HG02571 (cell line): Measurements from ENCODE around the gene MYL12B.
A peak's percentile ranks its signal among the peaks of the same experiment; 100 is the strongest.
"Not testable (repeated sequence)": the region's sequence is repeated elsewhere in the genome, so short reads cannot be mapped to it uniquely, and the experiment has no call there.

Experiments used
- ATAC-seq: cut with Tn5 transposase; IDR thresholded peaks from one replicate; pipeline ENCODE4 v1.9.1; 2021; ENCODE audit warnings: mild to moderate bottlenecking, moderate library complexity; ENCODE audit not compliant: unreplicated experiment

The MYL12B gene

GRCh38 chr18:3260995-3261372 is 949 bp upstream of the MYL12B start:
- no peak for ATAC-seq

DNA sequence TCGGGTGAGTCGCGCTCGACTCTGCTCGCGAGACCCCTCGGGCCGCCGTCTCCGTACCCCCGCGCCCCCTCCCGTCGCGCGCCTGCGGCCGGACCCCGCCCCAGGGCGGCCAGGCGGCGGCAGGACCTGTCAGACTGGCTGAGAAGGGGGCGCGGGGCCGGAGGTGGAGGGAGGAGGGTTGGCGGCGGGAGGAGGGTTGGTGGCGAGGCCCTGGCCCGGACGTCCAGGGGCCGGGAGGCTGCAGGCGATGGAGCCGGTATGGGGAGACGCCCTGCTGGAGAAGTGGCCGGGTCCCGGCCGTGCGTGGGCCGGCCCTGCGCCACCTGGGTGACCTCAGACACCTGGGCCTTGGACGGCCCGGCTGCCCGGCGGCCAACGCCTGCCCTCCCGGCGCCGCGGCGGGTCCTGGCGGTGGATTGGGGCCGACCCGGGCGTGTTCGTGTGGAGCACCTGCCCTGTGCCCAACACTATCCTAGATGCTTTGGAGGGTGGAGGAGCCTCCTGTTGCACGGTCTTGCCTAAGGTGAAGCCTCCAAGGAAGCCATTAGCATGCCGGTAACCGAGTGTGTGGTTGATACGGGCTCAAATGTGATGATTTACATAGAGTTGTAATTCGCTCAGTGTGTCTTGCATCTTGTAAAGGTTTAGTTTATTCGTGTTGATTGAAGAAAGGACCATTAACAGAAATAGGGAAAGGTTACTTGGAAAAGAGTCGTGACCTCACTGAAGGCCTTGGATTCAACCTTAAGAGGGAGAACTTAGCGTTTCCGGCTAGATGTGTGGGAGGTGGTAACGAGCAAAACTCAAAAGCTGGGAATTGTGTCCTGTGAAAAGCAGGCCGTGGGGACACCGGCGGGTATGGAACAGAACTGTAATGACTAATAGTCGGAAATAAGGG is 550 bp downstream of the MYL12B start:
- peak; percentile 38 for ATAC-seq

DNA sequence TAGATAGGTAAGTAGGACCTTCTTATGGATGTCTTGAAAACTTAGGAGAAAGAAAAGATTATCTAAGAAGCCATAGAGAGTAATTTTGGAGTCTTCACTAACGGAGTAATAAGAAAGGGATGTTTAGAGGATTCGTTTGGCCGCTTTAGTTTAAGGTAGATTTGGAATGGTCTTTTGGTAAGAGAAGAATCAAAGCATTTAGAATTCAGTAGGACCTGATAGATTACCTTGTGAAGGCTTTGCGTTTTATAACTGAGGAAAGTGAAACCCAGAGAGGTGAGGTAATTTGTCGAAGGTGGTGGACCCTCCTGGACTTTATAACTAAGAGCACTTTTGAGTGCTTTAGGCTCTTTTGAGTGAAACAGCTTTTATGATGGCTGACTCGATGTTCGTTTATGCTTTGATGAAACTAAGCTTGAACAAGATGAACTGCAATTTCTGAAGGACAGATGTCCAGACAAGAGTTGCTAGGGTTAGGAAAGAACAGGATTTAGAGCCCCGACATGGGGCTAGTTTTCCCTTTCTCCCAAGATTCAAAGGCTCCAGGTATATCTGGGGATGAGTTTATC is 1.3 kb downstream of the MYL12B start:
- no peak for ATAC-seq

GRCh38 chr18:3264362-3264761 is 2.4 kb downstream of the MYL12B start:
- no peak for ATAC-seq

DNA sequence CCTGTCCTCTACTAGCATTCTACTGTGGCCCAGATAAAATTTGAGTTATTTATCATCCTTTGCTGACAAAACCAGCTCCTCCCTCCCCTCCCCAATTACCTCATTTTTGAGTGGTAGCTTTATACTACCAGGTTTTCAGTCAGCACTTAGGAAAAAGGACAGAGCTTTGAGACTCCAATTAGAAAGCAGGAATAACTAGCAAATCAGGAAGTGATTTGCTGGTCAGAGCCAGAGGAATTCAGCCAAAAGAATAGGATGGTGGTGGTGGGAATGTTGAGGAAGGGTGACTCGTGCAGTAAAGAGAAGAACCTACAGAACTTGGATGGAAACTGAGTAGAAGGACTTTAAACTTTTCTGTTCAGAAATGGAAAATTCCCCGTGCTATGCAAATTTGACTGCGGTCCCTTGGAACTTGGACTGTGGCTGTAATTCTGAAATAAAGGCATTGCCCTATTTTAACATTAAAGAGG is 3.7 kb downstream of the MYL12B start:
- no peak for ATAC-seq

- no peak for ATAC-seq
Measured at GRCh38 chr18:3266062-3266608, 4.2 kb downstream of the MYL12B start.

DNA sequence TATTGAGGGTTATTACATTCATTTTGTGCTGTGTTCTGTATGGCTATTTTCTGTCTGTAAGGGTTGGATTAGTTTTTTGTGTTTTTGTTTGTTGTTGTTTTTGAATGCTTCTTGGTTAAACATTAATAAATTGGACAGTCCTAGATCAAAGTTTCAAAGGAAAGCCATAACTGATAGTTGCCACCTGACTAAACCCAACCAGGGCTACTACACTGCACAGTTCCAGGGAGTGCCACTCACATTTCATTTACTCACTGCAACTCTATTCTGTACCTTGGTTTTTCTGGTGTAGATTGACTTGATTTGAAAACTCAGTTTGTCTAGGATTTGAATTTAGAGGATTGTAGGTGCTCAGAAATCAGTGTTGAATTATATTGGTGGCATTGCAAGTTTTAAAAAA is 6.4 kb downstream of the MYL12B start:
- no peak for ATAC-seq

DNA sequence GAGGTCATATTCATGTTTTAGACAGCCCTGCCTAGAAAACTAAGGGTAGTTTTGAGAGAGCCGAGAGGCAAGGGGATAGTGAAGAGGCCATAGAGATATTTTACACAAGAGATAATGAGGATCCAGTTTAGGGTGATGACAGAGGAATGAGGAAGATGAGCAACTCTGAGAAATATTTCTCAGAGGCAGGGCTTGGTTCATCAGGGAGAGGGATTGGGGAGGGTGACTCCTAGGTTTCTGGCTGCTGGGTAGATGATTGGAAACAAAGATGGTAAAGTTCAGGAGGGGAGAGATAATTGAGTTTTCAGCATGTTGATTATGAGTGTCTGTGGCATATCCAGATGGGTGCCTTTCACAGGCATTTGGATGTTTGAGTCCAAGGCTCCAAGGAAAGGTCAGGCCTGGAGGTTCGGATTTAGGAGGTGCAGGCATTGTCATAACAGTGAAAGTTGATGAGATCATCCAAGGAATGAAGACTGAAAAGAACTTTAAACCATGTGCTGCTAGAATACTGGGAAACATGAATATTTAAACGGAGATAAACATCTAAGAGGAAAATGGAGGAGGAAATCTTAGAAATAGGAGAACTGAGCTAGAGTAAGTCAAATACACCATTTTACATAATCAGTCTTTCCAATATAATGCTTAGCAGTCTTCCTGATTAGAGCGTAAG is 7.4 kb downstream of the MYL12B start:
- ATAC-seq: no peak

DNA sequence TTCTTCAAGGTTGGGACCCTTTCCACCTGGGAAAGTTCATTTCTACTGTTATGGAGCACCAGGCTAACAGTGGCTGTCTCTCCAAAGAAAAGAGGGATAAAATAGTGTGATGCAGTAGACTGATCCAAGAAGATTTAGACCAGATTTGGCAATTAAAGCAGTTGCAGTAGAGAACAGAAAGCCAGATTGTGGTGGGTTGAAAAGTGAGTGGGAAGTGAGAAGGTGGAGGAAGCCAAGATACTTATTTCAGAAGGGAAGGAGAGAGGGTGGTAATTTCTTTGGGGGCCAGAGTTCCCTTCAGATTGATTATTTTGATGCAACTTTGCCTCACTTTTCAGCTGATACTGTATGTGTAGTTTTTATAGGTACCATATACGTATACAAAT is 8.0 kb downstream of the MYL12B start:
- ATAC-seq: no peak

DNA sequence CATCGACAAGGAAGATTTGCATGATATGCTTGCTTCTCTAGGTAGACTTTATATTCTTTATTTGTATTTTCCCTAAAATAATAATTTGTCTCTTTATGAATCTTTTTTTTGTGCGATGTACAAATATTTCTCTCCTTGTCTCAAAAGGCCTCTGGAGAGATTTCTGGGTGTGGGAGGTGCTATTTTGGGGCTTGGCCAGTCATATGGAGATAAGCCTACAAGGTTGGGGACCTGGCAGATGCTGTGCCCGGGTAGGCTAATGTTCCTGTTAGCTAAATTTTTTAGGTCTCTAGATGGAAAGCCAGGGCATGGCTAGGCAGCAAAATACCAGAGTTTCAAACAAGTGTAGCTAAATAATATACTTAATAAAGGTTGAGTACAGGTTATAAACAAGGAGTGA is 11.1 kb downstream of the MYL12B start:
- no peak for ATAC-seq

GRCh38 chr18:3277643-3278213 is 15.8 kb downstream of the MYL12B start:
- not testable (repeated sequence) for ATAC-seq

DNA sequence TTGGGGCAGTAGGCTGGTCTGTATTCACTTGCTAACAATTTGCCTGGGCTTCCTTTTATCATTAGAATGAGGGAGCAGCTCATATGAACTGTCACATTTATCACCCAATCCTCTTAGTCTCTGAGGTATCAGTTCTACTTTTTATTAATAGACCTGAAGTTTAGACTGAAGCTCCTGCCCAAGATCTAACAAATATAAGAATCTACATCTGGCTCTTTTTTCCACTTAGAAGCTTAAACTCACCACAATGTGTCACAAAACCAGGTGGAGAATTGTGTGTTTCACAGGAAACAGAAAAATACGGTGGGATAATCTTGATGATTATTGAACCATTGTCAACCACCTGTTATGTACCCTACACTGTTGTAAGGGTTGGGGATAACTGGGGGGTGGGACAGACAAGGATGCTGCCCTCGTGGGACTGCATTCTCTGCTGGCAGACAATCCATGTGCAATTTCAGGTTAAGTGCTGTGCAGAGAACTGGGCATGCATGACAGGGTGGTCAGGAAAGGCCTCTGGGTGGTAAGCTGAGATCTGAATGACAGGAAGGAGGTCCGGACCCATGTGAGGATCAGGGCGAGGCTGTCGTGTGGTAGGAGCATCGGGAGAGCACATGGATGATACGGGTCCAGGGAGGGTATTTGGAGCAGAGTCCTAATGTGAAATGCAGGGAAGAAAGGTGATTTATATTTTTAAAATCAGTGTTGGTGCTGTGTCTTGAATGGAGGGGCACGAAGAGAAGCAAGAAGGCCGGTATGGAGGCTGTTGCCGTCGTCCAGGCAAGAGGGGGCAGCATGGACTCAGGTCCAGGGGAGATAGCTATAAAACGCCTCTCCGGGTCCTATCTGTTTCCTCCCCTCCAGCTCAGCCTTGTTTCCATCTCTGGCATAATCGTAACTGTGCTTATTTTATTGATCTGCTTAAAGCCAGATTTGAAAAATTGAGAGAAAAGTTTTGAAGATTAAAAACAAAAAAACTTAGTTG is 17.6 kb downstream of the MYL12B start:
- peak; percentile 70 for ATAC-seq

DNA sequence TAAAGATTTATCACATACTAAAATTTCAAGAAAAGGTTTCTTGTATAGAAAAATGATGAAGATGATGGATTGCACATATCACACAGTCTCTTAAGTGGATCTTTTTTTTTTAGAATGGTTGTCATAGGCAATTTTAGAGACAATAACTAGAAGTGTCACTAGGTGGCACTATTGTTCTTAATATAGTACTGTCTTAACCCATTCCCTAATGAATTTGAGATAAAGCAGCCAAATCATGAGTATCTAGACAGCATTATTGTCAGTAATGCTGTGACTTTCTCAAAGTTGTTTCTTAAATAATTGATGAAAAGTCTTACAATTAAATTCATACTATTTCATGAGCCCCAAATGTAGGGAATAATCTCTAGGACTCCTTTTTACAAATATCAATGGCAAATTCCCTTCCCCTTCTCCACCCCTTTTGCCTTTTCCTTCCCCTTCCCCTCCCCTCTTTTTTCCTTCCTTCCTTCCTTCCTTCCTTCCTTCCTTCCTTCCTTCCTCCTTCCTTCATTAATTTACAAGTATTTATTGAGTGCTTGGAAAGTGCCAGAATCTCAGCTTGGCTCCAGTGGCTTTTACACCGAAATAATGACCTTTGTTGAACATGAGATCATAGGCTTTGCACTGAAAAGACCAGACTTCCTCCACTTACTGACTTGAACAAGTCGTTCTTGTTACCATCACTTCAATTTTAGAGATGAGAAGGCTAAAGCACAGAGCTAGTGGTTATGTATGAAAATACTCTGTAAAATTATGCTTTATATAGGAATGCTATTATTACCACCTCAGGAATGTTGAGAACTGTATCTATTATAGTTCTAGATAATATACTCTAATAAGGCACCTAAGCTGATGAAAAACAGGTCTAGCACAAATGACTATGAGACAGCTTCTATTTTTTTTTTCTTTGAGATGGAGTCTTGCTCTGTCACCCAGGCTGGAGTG is 19.8 kb downstream of the MYL12B start:
- no peak for ATAC-seq

DNA sequence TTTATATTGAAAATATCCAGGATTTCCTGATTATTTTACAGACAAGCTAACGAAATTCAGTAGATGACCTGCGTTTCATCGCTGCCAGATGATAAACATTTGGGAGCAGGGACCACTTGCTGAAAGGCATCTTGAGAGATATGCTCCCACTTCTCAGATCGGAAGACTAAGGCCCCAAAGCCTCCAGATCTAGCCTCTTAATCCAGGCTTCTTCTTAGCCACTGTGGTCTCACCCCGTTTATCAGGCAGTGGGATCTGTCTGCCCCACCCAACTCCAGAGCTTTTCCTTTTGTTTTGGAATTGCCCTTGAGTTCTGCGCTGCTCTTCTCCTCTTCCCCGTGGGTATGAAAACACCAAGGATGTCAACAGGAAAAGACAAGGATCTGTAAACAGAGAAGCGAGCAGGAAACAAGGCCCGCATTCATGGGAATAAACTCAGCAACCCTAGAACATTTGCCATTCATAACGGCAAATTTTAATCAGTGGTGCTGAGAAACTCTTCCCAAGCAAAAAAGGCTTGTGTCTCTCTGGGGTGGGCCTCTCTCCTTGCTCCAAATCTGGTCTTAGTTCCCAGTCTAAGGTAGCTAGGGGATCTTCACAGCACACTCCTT is 21.4 kb downstream of the MYL12B start:
- ATAC-seq: no peak

DNA sequence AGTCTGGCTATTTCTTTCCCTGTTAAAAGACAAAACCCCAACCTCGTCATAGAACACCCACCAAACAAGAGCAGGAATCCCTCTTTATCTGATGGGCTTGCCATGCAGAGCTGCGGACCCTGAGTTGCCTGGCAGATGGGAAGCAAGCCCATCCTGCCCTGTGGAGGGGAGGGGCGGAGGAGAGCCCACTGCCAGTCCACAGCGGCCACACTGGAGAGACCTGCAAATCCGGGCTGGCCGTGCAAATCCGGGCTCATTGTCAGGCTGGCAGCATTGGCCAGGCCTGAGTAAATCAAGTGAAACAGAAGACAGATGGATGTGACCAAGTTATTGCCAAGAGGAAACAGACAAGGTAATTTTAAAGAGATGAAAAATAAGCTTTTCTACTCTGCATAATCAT is 22.0 kb downstream of the MYL12B start:
- ATAC-seq: no peak

GRCh38 chr18:3284501-3284900 is 22.6 kb downstream of the MYL12B start:
- ATAC-seq: no peak

DNA sequence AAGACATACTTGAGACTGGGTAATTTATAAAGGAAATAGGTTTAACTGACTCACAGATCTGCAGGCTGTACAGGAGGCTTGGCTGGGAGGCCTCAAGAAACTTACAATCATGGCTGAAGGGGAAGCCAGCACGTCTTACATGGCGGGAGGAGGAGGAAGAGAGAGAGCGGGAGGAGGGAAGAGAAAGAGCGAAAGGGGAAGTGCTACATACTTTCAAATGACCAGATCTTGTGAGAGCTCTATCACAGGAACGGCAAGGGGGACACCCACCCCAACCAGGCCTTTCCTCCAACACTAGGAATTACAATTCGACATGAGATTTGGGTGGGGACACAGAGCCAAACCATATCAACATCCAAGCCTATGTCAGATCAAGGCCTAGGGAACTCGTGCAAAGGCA is 24.2 kb downstream of the MYL12B start:
- ATAC-seq: no peak

DNA sequence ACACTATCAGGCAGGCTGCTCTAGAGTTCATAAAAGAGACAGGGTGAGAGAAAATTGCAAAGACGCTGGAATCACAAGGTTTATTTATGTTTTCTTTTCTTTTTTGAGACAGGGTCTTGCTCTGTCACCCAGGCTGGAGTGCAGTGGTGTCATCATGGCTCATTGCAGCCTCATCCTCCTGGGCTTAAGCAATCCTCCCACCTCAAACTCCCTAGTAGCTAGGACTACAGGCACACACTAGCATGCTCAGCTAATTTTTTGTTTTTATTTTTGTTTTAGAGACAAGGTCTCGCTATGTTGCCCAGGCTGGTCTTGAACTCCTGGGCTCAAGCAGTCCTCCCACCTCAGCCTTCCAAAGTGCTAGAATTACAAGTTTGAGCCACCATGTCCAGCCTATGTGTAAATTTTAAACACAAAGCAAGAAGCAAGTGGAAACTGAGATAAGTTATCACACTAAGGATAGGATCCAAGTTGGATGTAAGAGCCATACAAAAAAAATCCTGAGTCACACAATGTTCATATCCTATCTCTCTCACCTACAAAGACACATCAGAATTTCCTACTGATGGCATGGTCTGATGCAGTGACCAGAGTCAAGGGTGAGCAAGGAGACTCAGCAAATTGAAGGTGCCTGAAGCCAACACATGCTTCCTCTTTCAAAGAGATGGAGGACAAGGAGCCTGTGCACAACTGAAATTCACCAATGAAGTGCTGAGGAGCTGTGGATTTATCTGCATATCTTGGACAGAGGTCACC is 31.4 kb downstream of the MYL12B start:
- no peak for ATAC-seq
